ENCODE data around the gene CAPN12.

- TF ChIP-seq CTCF (IDR thresholded peaks at IDR 0.05; ENCODE audit: low read depth, low read length) (no peak), EZH2phosphoT487 (IDR thresholded peaks at IDR 0.05; ENCODE audit: low read depth) (no peak)
Measured at GRCh38 chr19:38785187-38785699, 41.0 kb upstream of the CAPN12 start.
